Smooth muscle cell (in vitro differentiated cells): ENCODE measurements around the gene S1PR4. TPM values are rescaled to one million over a fixed set of nuclear protein-coding genes. Genes with fewer than 3 reads are reported as not detected.

Experiments used
- DNase-seq: peaks from one replicate; lab custom pipeline; 2025; ENCODE audit not compliant: unreplicated experiment; lab: John Stamatoyannopoulos, UW
- H2AFZ ChIP-seq: fragments of 200-600 bp; sonication (generic); 2 replicates; pipeline ENCODE4 v1.6.0; 2016; ENCODE audit warnings: antibody characterized with exemption, low read depth, mild to moderate bottlenecking
- H3F3A ChIP-seq: fragments of 200-600 bp; sonication (generic); 2 replicates; pipeline ENCODE4 v1.6.0; 2017; ENCODE audit warnings: antibody characterized with exemption, low read depth
- H3K27ac ChIP-seq: fragments of 200-600 bp; sonication (generic); 2 replicates; pipeline ENCODE4 v1.5.1; 2016; ENCODE audit warnings: low read depth, mild to moderate bottlenecking
- H3K27me3 ChIP-seq: fragments of 200-600 bp; sonication (generic); 2 replicates; pipeline ENCODE4 v1.6.1; 2016; ENCODE audit warnings: low read depth, mild to moderate bottlenecking
- H3K36me3 ChIP-seq: fragments of 200-600 bp; sonication (generic); 2 replicates; pipeline ENCODE4 v1.5.1; 2016; ENCODE audit warnings: low read depth
- H3K4me1 ChIP-seq: fragments of 200-600 bp; sonication (generic); 2 replicates; pipeline ENCODE4 v1.5.1; 2016; ENCODE audit warnings: low read depth
- H3K4me2 ChIP-seq: fragments of 200-600 bp; sonication (generic); 2 replicates; pipeline ENCODE4 v1.6.0; 2016; ENCODE audit warnings: mild to moderate bottlenecking
- H3K4me3 ChIP-seq: fragments of 200-600 bp; sonication (generic); 2 replicates; pipeline ENCODE4 v1.5.1; 2016; ENCODE audit warnings: mild to moderate bottlenecking
- H3K79me2 ChIP-seq: fragments of 200-600 bp; sonication (generic); 2 replicates; pipeline ENCODE4 v1.6.0; 2016; ENCODE audit warnings: low read depth, mild to moderate bottlenecking
- H3K9ac ChIP-seq: fragments of 200-600 bp; sonication (generic); 2 replicates; pipeline ENCODE4 v1.6.0; 2016; ENCODE audit warnings: low read depth
- H3K9me3 ChIP-seq: fragments of 200-600 bp; sonication (generic); replicated peaks from 2 replicates; pipeline ENCODE4 v1.5.1; 2016; ENCODE audit warnings: low read depth
- H4K20me1 ChIP-seq: fragments of 200-600 bp; sonication (generic); 2 replicates; pipeline ENCODE4 v1.6.0; 2016; ENCODE audit warnings: low read depth
- WGBS: methylation state at CpG from one replicate; pipeline ENCODE4 v1.1.7; 2016; ENCODE audit warnings: low lambda C conversion rate; 5-methylcytosine and 5-hydroxymethylcytosine counted together
- polyA plus RNA-seq: library from polyadenylated mRNA; unstranded; fragments of >200 nt; fragmentation: Nextera tagmentation; extraction: Ambion mirVana; gene quantifications from 2 replicates; pipeline ENCODE4 v1.2.1, GENCODE V29; 2016
- total RNA-seq: library from RNA; depleted of rRNA; stranded (reverse); fragments of >200 nt; gene quantifications from 2 replicates; pipeline ENCODE4 v1.2.3, GENCODE V29; 2014
- TF ChIP-seq, protein P1 (sequence below): fragments of 200-600 bp; sonication (generic); IDR thresholded peaks from 2 replicates; pipeline ENCODE4 v1.5.1; 2017; ENCODE audit warnings: borderline replicate concordance, mild to moderate bottlenecking, antibody characterized with exemption; ENCODE audit not compliant: insufficient read depth, poor library complexity, severe bottlenecking

The S1PR4 gene
- total and polyA plus RNA-seq, 2 experiments from 2014 or later: not detected

DNA sequence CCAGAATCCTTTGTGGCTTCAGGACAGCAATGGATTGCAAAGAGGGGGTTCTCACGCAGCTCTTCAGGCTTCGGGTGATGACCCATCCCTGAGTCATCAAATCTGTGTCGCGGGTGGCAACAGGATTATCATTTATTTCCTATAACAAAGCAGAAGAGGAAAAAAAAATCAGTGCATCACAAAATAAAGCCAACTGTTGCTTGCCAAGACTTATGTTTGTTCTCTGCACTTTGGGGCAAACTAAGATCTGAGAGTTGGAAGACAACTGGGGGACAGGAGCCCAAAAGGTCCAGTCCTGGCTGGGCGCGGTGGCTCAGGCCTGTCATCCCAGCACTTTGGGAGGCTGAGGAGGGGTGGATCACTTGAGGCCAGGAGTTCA, 36.3 kb upstream of the S1PR4 start:
- Histone ChIP-seq H3K9ac (no peak overlapping the region), H3K9me3 (no peaks in the 10 kb centered on the region), H3K27ac (peak overlapping the region; percentile 45), H2AFZ (no peak overlapping the region), H3K4me3 (no peak overlapping the region), H4K20me1 (no peaks in the 10 kb centered on the region), H3K4me2 (no peak overlapping the region), H3K4me1 (no peaks in the 10 kb centered on the region), H3K79me2 (no peaks in the 10 kb centered on the region), H3K36me3 (no peaks in the 10 kb centered on the region), H3F3A (no peaks in the 10 kb centered on the region), H3K27me3 (no peaks in the 10 kb centered on the region)
- DNase-seq: no peak
- 61% methylated on average over 6 of the region's 6 CpGs for WGBS
- TF ChIP-seq, protein P1, sequence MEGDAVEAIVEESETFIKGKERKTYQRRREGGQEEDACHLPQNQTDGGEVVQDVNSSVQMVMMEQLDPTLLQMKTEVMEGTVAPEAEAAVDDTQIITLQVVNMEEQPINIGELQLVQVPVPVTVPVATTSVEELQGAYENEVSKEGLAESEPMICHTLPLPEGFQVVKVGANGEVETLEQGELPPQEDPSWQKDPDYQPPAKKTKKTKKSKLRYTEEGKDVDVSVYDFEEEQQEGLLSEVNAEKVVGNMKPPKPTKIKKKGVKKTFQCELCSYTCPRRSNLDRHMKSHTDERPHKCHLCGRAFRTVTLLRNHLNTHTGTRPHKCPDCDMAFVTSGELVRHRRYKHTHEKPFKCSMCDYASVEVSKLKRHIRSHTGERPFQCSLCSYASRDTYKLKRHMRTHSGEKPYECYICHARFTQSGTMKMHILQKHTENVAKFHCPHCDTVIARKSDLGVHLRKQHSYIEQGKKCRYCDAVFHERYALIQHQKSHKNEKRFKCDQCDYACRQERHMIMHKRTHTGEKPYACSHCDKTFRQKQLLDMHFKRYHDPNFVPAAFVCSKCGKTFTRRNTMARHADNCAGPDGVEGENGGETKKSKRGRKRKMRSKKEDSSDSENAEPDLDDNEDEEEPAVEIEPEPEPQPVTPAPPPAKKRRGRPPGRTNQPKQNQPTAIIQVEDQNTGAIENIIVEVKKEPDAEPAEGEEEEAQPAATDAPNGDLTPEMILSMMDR: no peak

DNA sequence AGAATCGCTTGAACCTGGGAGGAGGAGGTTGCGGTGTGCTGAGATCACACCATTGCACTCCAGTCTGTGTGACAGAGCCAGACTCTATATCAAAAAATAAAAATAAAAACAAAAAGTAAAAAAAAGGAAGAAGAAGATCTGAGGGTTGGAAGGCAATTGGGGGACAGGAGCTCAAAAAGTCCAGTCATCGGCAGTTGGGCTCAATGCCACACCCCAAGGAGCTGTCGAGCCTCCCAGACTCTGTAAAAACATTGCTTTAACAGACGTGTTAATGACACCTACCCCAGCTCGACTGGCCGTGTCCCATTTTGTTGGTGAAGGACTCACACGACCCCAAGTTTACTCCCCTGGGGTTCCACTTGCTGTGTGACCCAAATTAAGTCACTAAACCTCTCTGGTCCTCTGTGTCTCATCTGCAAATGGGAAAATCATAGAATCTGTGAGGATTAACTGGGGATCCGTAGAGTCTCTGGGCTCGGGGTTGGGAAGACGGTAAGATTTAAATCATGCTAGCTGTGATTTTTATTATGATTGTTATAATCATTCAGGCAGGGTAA, 35.7 kb upstream of the S1PR4 start:
- H3K27ac ChIP-seq: peak overlapping the region; percentile 31
- TF ChIP-seq, protein P1: no peak
- no peaks in the 10 kb centered on the region for H3K4me1 ChIP-seq
- 74% methylated on average over 11 of the region's 11 CpGs for WGBS
- H3K9me3 ChIP-seq: no peaks in the 10 kb centered on the region
- no peaks in the 10 kb centered on the region for H4K20me1 ChIP-seq
- no peak overlapping the region for H3K4me2 ChIP-seq
- H3K4me3 ChIP-seq: no peak overlapping the region
- no peak overlapping the region for H3K9ac ChIP-seq
- no peaks in the 10 kb centered on the region for H3K27me3 ChIP-seq
- no peaks in the 10 kb centered on the region for H3F3A ChIP-seq
- no peaks in the 10 kb centered on the region for H3K36me3 ChIP-seq
- no peak for DNase-seq
- no peaks in the 10 kb centered on the region for H3K79me2 ChIP-seq
- no peak overlapping the region for H2AFZ ChIP-seq

DNA sequence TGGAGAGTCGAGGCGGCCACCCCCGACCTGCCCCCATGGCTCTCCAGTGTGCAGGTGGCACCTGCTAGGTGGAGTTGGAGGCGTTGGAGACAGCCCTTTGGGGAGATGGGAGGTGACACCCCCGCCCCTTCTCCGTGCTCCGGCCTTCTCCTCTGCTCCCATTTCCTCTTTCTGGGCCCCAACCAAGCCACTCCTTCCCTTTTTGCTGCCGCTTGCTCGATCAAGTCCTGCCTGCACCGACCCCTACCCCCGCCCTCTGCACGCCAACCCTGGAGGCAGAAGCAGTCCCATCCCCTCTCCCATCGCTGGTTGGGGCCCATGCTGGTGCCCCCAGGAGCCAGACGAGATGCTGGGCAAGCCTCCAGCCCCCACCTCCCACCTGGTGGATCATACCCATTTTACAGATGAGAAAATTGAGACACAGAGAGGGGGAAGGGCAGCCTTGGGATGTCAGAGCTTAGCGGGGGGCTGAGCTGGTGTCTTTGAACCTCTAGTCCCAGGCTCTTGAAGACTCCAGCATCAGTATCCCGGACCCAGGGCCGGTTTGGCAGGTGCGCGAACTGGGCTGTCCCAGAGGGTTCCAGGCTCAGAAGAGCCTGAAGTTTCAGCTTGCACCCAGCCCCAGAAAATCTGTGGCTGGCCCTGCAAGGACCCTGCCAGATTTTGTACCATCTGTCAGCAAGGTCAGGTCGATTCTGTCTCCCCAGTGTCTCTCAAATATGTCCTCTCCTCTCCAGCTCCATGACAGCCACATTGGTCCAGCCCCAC, 32.5 kb upstream of the S1PR4 start:
- no peaks in the 10 kb centered on the region for H3K27me3 ChIP-seq
- no peaks in the 10 kb centered on the region for H3F3A ChIP-seq
- no peaks in the 10 kb centered on the region for H3K9me3 ChIP-seq
- no peak overlapping the region for H3K9ac ChIP-seq
- no peaks in the 10 kb centered on the region for H4K20me1 ChIP-seq
- no peaks in the 10 kb centered on the region for H3K79me2 ChIP-seq
- H3K4me1 ChIP-seq: no peaks in the 10 kb centered on the region
- WGBS: 90% methylated on average over 20 of the region's 20 CpGs
- no peak overlapping the region for H3K27ac ChIP-seq
- no peaks in the 10 kb centered on the region for H3K36me3 ChIP-seq
- DNase-seq: no peak
- H2AFZ ChIP-seq: no peak overlapping the region
- no peak overlapping the region for H3K4me2 ChIP-seq
- H3K4me3 ChIP-seq: no peak overlapping the region
- TF ChIP-seq, protein P1: no peak
